H9 (cell line): Measurements from ENCODE around the gene LRIG3. TPM values are rescaled to one million over a fixed set of nuclear protein-coding genes. Genes with fewer than 3 reads are reported as not detected.

Source experiments
- DNase-seq: peaks from one replicate; pipeline ENCODE4 v3.0.0-alpha.2; 2017
- H2AFZ ChIP-seq: one replicate; pipeline ENCODE4 v1.6.1; 2013; ENCODE audit warnings: mild to moderate bottlenecking, low read length, control low read depth, moderate library complexity
- H2AK5ac ChIP-seq: 2 replicates; pipeline ENCODE4 v1.6.1; 2013; ENCODE audit warnings: low read length, control low read depth, mixed read lengths; ENCODE audit not compliant: insufficient read length
- H2BK120ac ChIP-seq: one replicate; pipeline ENCODE4 v1.6.1; 2013; ENCODE audit warnings: low read depth, mild to moderate bottlenecking, low read length, control low read depth, inconsistent platforms; ENCODE audit not compliant: poor library complexity, severe bottlenecking
- H2BK12ac ChIP-seq: 2 replicates; pipeline ENCODE4 v1.6.1; 2013; ENCODE audit warnings: low read length, control low read depth, mixed read lengths, low read depth; ENCODE audit not compliant: insufficient read length
- H2BK15ac ChIP-seq: 2 replicates; pipeline ENCODE4 v1.6.1; 2013; ENCODE audit warnings: low read depth, low read length, control low read depth
- H2BK20ac ChIP-seq: one replicate; pipeline ENCODE4 v1.6.1; 2013; ENCODE audit warnings: low read depth, mild to moderate bottlenecking, low read length, control low read depth, inconsistent platforms; ENCODE audit not compliant: poor library complexity, severe bottlenecking
- H2BK5ac ChIP-seq: 2 replicates; pipeline ENCODE4 v1.6.1; 2013; ENCODE audit warnings: low read length, control low read depth, mixed read lengths; ENCODE audit not compliant: insufficient read length
- H3K14ac ChIP-seq: 2 replicates; pipeline ENCODE4 v1.6.1; 2013; ENCODE audit warnings: low read length, control low read depth; ENCODE audit not compliant: insufficient read depth
- H3K18ac ChIP-seq: 2 replicates; pipeline ENCODE4 v1.6.1; 2013; ENCODE audit warnings: low read depth, mild to moderate bottlenecking, mixed read lengths, low read length, control low read depth; ENCODE audit not compliant: insufficient read length
- H3K23ac ChIP-seq: 2 replicates; pipeline ENCODE4 v1.6.1; 2013; ENCODE audit warnings: low read length, control low read depth, mixed read lengths, low read depth; ENCODE audit not compliant: insufficient read length
- H3K23me2 ChIP-seq: 2 replicates; pipeline ENCODE4 v1.6.1; 2013; ENCODE audit warnings: low read depth, mild to moderate bottlenecking, mixed read lengths, low read length, control low read depth; ENCODE audit not compliant: insufficient read length, poor library complexity, severe bottlenecking
- H3K27ac ChIP-seq: 2 replicates; pipeline ENCODE4 v1.5.1; 2013; ENCODE audit warnings: low read length, control low read depth, mixed read lengths, low read depth; ENCODE audit not compliant: insufficient read length
- H3K27me3 ChIP-seq: 2 replicates; pipeline ENCODE4 v1.6.1; 2013; ENCODE audit warnings: low read length, control low read depth, inconsistent platforms; ENCODE audit not compliant: insufficient read depth
- H3K4ac ChIP-seq: 2 replicates; pipeline ENCODE4 v1.6.1; 2013; ENCODE audit warnings: low read depth, mild to moderate bottlenecking, control low read depth, inconsistent platforms, low read length, moderate library complexity
- H3K4me1 ChIP-seq: 2 replicates; pipeline ENCODE4 v1.6.1; 2013; ENCODE audit warnings: low read length, control low read depth, inconsistent platforms; ENCODE audit not compliant: insufficient read depth
- H3K4me2 ChIP-seq: 2 replicates; pipeline ENCODE4 v1.6.1; 2013; ENCODE audit warnings: low read length, control low read depth, mixed read lengths; ENCODE audit not compliant: insufficient read length, insufficient read depth
- H3K56ac ChIP-seq: 2 replicates; pipeline ENCODE4 v1.6.1; 2013; ENCODE audit warnings: low read depth, mild to moderate bottlenecking, mixed read lengths, low read length, control low read depth; ENCODE audit not compliant: insufficient read length
- H3K79me1 ChIP-seq: 2 replicates; pipeline ENCODE4 v1.6.1; 2013; ENCODE audit warnings: low read depth, mild to moderate bottlenecking, moderate library complexity, low read length, control low read depth, inconsistent platforms; ENCODE audit not compliant: insufficient read depth, poor library complexity, severe bottlenecking
- H3K79me2 ChIP-seq: 2 replicates; pipeline ENCODE4 v1.6.1; 2013; ENCODE audit warnings: low read length, control low read depth, inconsistent platforms; ENCODE audit not compliant: insufficient read depth
- H3K9ac ChIP-seq: 2 replicates; pipeline ENCODE4 v1.6.1; 2013; ENCODE audit warnings: low read length, control low read depth, mixed read lengths; ENCODE audit not compliant: insufficient read length; ENCODE audit errors: extremely low read depth
- H3K9me3 ChIP-seq: one replicate; pipeline ENCODE4 v1.6.1; 2013; ENCODE audit warnings: low read depth, low read length, inconsistent platforms; ENCODE audit not compliant: control insufficient read depth
- H3T11ph ChIP-seq: one replicate; pipeline ENCODE4 v1.6.1; 2013; ENCODE audit warnings: mild to moderate bottlenecking, low read length, control low read depth, inconsistent platforms
- H4K20me1 ChIP-seq: one replicate; pipeline ENCODE4 v1.6.1; 2013; ENCODE audit not compliant: control insufficient read depth, insufficient read length, insufficient read depth
- H4K5ac ChIP-seq: 2 replicates; pipeline ENCODE4 v1.6.1; 2013; ENCODE audit warnings: low read depth, mild to moderate bottlenecking, mixed read lengths, low read length, control low read depth; ENCODE audit not compliant: insufficient read length
- H4K8ac ChIP-seq: replicated peaks from 2 replicates; pipeline ENCODE4 v1.6.1; 2013; ENCODE audit warnings: low read length, control low read depth, mixed read lengths, low read depth; ENCODE audit not compliant: insufficient read length
- H4K91ac ChIP-seq: 2 replicates; pipeline ENCODE4 v1.6.1; 2013; ENCODE audit warnings: low read depth, mild to moderate bottlenecking, moderate library complexity, mixed read lengths, low read length, control low read depth; ENCODE audit not compliant: insufficient read length
- H3K27ac Mint-ChIP-seq, 3 experiments: 2 replicates in 2 of 3; 3 replicates in 1 of 3; pipeline ENCODE4 v1.8.0; 2020 to 2021; ENCODE audit warnings: mixed read lengths in 3 of 3, mild to moderate bottlenecking in 1 of 3, moderate library complexity in 1 of 3
- H3K27me3 Mint-ChIP-seq: 2 replicates; pipeline ENCODE4 v1.8.0; 2021; ENCODE audit warnings: low read depth, mild to moderate bottlenecking, moderate library complexity, mixed read lengths
- H3K36me3 Mint-ChIP-seq, 3 experiments: 2 replicates in 2 of 3; 3 replicates in 1 of 3; pipeline ENCODE4 v1.8.0; 2020 to 2021; ENCODE audit warnings: low read depth in 3 of 3, mixed read lengths in 3 of 3; ENCODE audit not compliant: insufficient read depth in 1 of 3
- H3K4me1 Mint-ChIP-seq, 2 experiments: 2 replicates each; pipeline ENCODE4 v1.8.0; 2020; ENCODE audit warnings: mixed read lengths in 2 of 2
- H3K4me3 Mint-ChIP-seq, 2 experiments: 2 replicates in 1 of 2; 3 replicates in 1 of 2; pipeline ENCODE4 v1.8.0; 2020 to 2021; ENCODE audit warnings: mild to moderate bottlenecking in 2 of 2, mixed read lengths in 2 of 2, moderate library complexity in 1 of 2
- H3K9me3 Mint-ChIP-seq, 2 experiments: 2 replicates in 1 of 2; 3 replicates in 1 of 2; pipeline ENCODE4 v1.8.0; 2020; ENCODE audit warnings: mild to moderate bottlenecking in 2 of 2, mixed read lengths in 2 of 2, moderate library complexity in 1 of 2
- WGBS: extraction: QIAGEN DNeasy Blood & Tissue Kit; methylation state at CpG from one replicate; pipeline ENCODE4 v1.1.7; 2013; ENCODE audit warnings: missing lambda C conversion rate, low lambda C conversion rate, mixed read lengths; ENCODE audit not compliant: insufficient read length; ENCODE audit errors: extremely low coverage; 5-methylcytosine and 5-hydroxymethylcytosine counted together
- total RNA-seq: library from RNA; stranded (reverse); gene quantifications from 2 replicates; pipeline ENCODE4 v1.2.1, GENCODE V29; 2021
- TF ChIP-seq, protein P1 (sequence below): fragments of 200-600 bp; sonication (generic); conservative IDR thresholded peaks from 3 replicates; pipeline ENCODE4 v1.8.0; 2021; ENCODE audit warnings: antibody characterized with exemption, mild to moderate bottlenecking

The LRIG3 gene
- total RNA-seq, 1 experiment from 2014 or later: 10.9 TPM

DNA sequence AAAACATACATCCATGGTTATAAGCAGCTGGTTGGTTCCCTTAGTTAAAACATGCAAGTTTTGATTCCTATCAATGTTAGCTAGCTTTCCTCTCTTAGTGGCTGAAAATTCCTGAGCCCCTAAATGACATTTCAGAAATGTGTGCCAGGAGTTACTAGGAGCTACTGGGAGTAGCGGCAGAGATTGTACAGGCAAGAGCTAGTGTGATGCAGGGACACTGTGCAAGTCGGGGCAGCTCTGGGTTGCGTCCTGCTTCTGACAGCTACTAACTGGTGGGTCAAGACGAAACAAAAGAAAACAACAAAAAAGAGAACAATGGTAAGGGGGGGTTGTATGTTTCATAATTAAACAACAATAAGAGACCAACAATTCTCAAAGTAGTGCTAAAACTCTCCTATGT is 35.4 kb downstream of the LRIG3 start:
- H3K18ac ChIP-seq: no peak overlapping the region
- H4K91ac ChIP-seq: no peak overlapping the region
- H3K9ac ChIP-seq: no peak overlapping the region
- no peak overlapping the region for H3T11ph ChIP-seq
- no peaks in the 10 kb centered on the region for H3K23me2 ChIP-seq
- Mint-ChIP-seq H3K27me3 (peaks cover 8% of the 10 kb centered on the region; the same call in 1 of the 2 replicates), H3K27ac (peak overlapping the region in 1 of 3 experiments; percentile 46; a peak in 2 of 7 replicates), H3K4me3 (no peak overlapping the region), H3K36me3 (peaks cover 21 to 60% (median 46%) of the 10 kb centered on the region in 3 experiments), H3K9me3 (no peaks in the 10 kb centered on the region), H3K4me1 (peaks cover 12 to 33% of the 10 kb centered on the region in 2 experiments)
- no peak overlapping the region for H2BK5ac ChIP-seq
- no peak overlapping the region for H2BK12ac ChIP-seq
- no peaks in the 10 kb centered on the region for H3K79me1 ChIP-seq
- no peaks in the 10 kb centered on the region for H4K20me1 ChIP-seq
- H3K4ac ChIP-seq: no peak overlapping the region
- TF ChIP-seq, protein P1, sequence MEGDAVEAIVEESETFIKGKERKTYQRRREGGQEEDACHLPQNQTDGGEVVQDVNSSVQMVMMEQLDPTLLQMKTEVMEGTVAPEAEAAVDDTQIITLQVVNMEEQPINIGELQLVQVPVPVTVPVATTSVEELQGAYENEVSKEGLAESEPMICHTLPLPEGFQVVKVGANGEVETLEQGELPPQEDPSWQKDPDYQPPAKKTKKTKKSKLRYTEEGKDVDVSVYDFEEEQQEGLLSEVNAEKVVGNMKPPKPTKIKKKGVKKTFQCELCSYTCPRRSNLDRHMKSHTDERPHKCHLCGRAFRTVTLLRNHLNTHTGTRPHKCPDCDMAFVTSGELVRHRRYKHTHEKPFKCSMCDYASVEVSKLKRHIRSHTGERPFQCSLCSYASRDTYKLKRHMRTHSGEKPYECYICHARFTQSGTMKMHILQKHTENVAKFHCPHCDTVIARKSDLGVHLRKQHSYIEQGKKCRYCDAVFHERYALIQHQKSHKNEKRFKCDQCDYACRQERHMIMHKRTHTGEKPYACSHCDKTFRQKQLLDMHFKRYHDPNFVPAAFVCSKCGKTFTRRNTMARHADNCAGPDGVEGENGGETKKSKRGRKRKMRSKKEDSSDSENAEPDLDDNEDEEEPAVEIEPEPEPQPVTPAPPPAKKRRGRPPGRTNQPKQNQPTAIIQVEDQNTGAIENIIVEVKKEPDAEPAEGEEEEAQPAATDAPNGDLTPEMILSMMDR: no peak
- peaks cover 3% of the 10 kb centered on the region for H3K4me1 ChIP-seq
- H3K14ac ChIP-seq: no peak overlapping the region
- H2AFZ ChIP-seq: no peak overlapping the region
- no peak overlapping the region for H2BK15ac ChIP-seq
- H4K5ac ChIP-seq: no peak overlapping the region
- no peak overlapping the region for H2AK5ac ChIP-seq
- peaks cover 3% of the 10 kb centered on the region; the same call in 1 of the 2 replicates for H3K27me3 ChIP-seq
- no peak overlapping the region for H3K4me2 ChIP-seq
- no peak overlapping the region for H4K8ac ChIP-seq
- H3K9me3 ChIP-seq: no peaks in the 10 kb centered on the region
- no peak overlapping the region for H3K56ac ChIP-seq
- no peaks in the 10 kb centered on the region for H3K79me2 ChIP-seq
- H2BK20ac ChIP-seq: no peak overlapping the region
- WGBS: no CpG with 5 or more reads among the region's 4 CpGs
- H3K27ac ChIP-seq: no peak overlapping the region
- no peak overlapping the region for H3K23ac ChIP-seq
- no peak overlapping the region for H2BK120ac ChIP-seq
- DNase-seq: no peak
